Calu3 (cell line): ENCODE data around the gene UBE2E3. TPM values are rescaled to one million over a fixed set of nuclear protein-coding genes. Genes with fewer than 3 reads are reported as not detected.
"Not testable (repeated sequence)": the region's sequence is repeated elsewhere in the genome, so short reads cannot be mapped to it uniquely, and the experiment has no call there.

ENCODE experiments used
- Bru-seq: library from RNA; stranded (reverse); fragments of 400-500 nt; gene quantifications from one replicate; lab custom pipeline; 2021; lab: Mats Ljungman, UMichigan
- BruChase-seq, 2 experiments: library from RNA; stranded (reverse); fragments of 400-500 nt; gene quantifications; one replicate each; lab custom pipeline; 2021; lab: Mats Ljungman, UMichigan
- BruUV-seq: library from RNA; stranded (reverse); fragments of 400-500 nt; replicated peaks from 2 replicates; lab custom pipeline; 2021; lab: Mats Ljungman, UMichigan
- CTCF ChIA-PET: fragments of 300-600 bp; sonication (Branson Sonifier 250); formaldehyde crosslinking; loops from one replicate; lab custom pipeline; 2022; ENCODE audit warnings: antibody characterized with exemption; lab: Charles Lee
- DNase-seq: peaks from one replicate; pipeline ENCODE4 v3.0.0; 2022
- H3K27ac Mint-ChIP-seq: one replicate; pipeline ENCODE4 v1.8.0; 2022; ENCODE audit warnings: mixed read lengths; ENCODE audit not compliant: unreplicated experiment
- H3K27me3 Mint-ChIP-seq: one replicate; pipeline ENCODE4 v1.8.0; 2022; ENCODE audit warnings: mixed read lengths; ENCODE audit not compliant: unreplicated experiment
- H3K36me3 Mint-ChIP-seq: one replicate; pipeline ENCODE4 v1.8.0; 2022; ENCODE audit warnings: mild to moderate bottlenecking, moderate library complexity, mixed read lengths; ENCODE audit not compliant: insufficient read depth, unreplicated experiment
- H3K4me1 Mint-ChIP-seq: one replicate; pipeline ENCODE4 v1.8.0; 2022; ENCODE audit warnings: mild to moderate bottlenecking, low read depth, mixed read lengths; ENCODE audit not compliant: unreplicated experiment
- H3K4me3 Mint-ChIP-seq: one replicate; pipeline ENCODE4 v1.8.0; 2022; ENCODE audit warnings: mild to moderate bottlenecking, low read depth, moderate library complexity, mixed read lengths; ENCODE audit not compliant: unreplicated experiment
- H3K9me3 Mint-ChIP-seq: one replicate; pipeline ENCODE4 v1.8.0; 2022; ENCODE audit warnings: low read depth, mixed read lengths; ENCODE audit not compliant: unreplicated experiment
- CTCF ChIP-seq: fragments of 200-600 bp; IDR thresholded peaks from one replicate; pipeline ENCODE4 v1.8.0; 2022; ENCODE audit warnings: antibody characterized with exemption; ENCODE audit not compliant: unreplicated experiment
- intact Hi-C: fragments of 100-400 bp; cut with micrococcal nuclease; formaldehyde crosslinking; loops from one replicate; pipeline ENCODE4 v1.10.0; 2022; ENCODE audit not compliant: unreplicated experiment
- long read RNA-seq: library from polyadenylated mRNA; stranded (forward); transcript quantifications from one replicate; pipeline ENCODE4 v2.0.0, GENCODE V29; 2022
- total RNA-seq: library from RNA; stranded (reverse); gene quantifications from 2 replicates; pipeline ENCODE4 v1.2.3, GENCODE V29; 2022

UBE2E3 gene
- total RNA-seq = 57.8 and 64.3 TPM in 2 replicates
- percentile 89 among the genes with signal in this experiment for Bru-seq, nascent RNA
- BruChase-seq, experiment 1, labeled RNA remaining after a 6-hour chase = percentile 80 among the genes with signal in this experiment
- percentile 80 among the genes with signal in this experiment for BruChase-seq, experiment 2, labeled RNA remaining after a 2-hour chase
- long read RNA-seq, transcript UBE2E3-202 (6 exons, 1,570 nt) = major isoform, 95 of 105 reads
- long read RNA-seq, partial matches to known transcripts = 4 of 105 reads
- long read RNA-seq, other reads (novel, unspliced or antisense) = 5 of 105 reads

- no peaks in the 10 kb centered on the region for H3K27me3 Mint-ChIP-seq
- peaks cover 48% of the 10 kb centered on the region for H3K36me3 Mint-ChIP-seq
- peak; percentile 80 for TF ChIP-seq CTCF
- DNase-seq = peak; percentile 86
- CTCF ChIA-PET = interaction anchor here (0.6 to 3.4 kb wide), 10 partner anchors 78 to 1193 kb away, joined by 3 to 25 read pairs (median 4); no protein-coding TSS in a partner anchor
- H3K4me1 Mint-ChIP-seq = peaks cover 39% of the 10 kb centered on the region
- peak within 1 kb of the TSS; percentile 90 for H3K27ac Mint-ChIP-seq
- no TSS peak for BruUV-seq
- intact Hi-C loops = loop anchor here (5.0 to 10.0 kb wide), 5 partner anchors 236 to 688 kb away; no protein-coding TSS in a partner anchor
- H3K4me3 Mint-ChIP-seq = peak within 1 kb of the TSS; percentile 86
- H3K9me3 Mint-ChIP-seq = no peaks in the 10 kb centered on the region
Observed at GRCh38 chr2:180980106-180980942, at the start of gene UBE2E3. TSS of gene UBE2E3 (plus strand) at chr2:180980605. CDS start at chr2:180982043, 1,438 bp downstream.

- Mint-ChIP-seq H3K27me3 (no peaks in the 10 kb centered on the region), H3K9me3 (no peaks in the 10 kb centered on the region), H3K4me3 (no peak overlapping the region), H3K27ac (no peak overlapping the region), H3K36me3 (no peaks in the 10 kb centered on the region), H3K4me1 (peaks cover 25% of the 10 kb centered on the region)
- intact Hi-C loops = no loop called here
- BruUV-seq = no TSS peak
- no peak for TF ChIP-seq CTCF
- CTCF ChIA-PET = no interaction called here
- DNase-seq = no peak
Observed at GRCh38 chr2:180931841-180932240, 48.6 kb upstream of the UBE2E3 start.

GRCh38 chr2:180933332-180933731, 47.1 kb upstream of the UBE2E3 start:
- no peak for TF ChIP-seq CTCF
- Mint-ChIP-seq H3K9me3 (no peaks in the 10 kb centered on the region), H3K4me1 (peaks cover 16% of the 10 kb centered on the region), H3K36me3 (no peaks in the 10 kb centered on the region), H3K27ac (no peak overlapping the region), H3K27me3 (no peaks in the 10 kb centered on the region), H3K4me3 (no peak overlapping the region)
- no TSS peak for BruUV-seq
- CTCF ChIA-PET = no interaction called here
- intact Hi-C loops = no loop called here
- DNase-seq = no peak

- no TSS peak for BruUV-seq
- intact Hi-C loops = no loop called here
- CTCF ChIA-PET = no interaction called here
- TF ChIP-seq CTCF = no peak
- DNase-seq = no peak
- Mint-ChIP-seq H3K4me3 (no peak overlapping the region), H3K27me3 (no peaks in the 10 kb centered on the region), H3K36me3 (no peaks in the 10 kb centered on the region), H3K27ac (no peak overlapping the region), H3K4me1 (peaks cover 16% of the 10 kb centered on the region), H3K9me3 (peaks cover 4% of the 10 kb centered on the region)
Observed at GRCh38 chr2:180934911-180935310, 45.5 kb upstream of the UBE2E3 start.

GRCh38 chr2:180937480-180937879, 42.9 kb upstream of the UBE2E3 start:
- intact Hi-C loops, BruUV-seq: not testable (repeated sequence)

More at GRCh38 chr2:180937480-180937879, 42.9 kb upstream of the UBE2E3 start:
- H3K27ac Mint-ChIP-seq, H3K4me3 Mint-ChIP-seq, H3K9me3 Mint-ChIP-seq, DNase-seq, CTCF ChIA-PET, H3K27me3 Mint-ChIP-seq, H3K36me3 Mint-ChIP-seq: not testable (repeated sequence)
- peaks cover 16% of the 10 kb centered on the region for H3K4me1 Mint-ChIP-seq
